Measurements from ENCODE around the gene EYA3. TPM values are rescaled to one million over a fixed set of nuclear protein-coding genes. Genes with fewer than 3 reads are reported as not detected.

EYA3 gene
- total and polyA plus RNA-seq, 2 of the 8 experiments (the other 6 are each of a cell fraction or from before 2014, with no cell fraction given): 15.0 to 33.9 TPM

GRCh38 chr1:28122183-28122582 lies 33.8 kb upstream of the EYA3 start:
- DNase-seq (ENCODE audit: low read depth in 1 of 2, low spot score in 2 of 2): no peak
- no peak overlapping the region for H3K23ac ChIP-seq (ENCODE audit: insufficient read length)
- no peak overlapping the region for H2AFZ ChIP-seq (ENCODE audit: low read length)
- no peak overlapping the region for H3K4ac ChIP-seq (replicated peaks; ENCODE audit: insufficient read length, low read depth, low read length)
- CTCF ChIA-PET (ENCODE audit: partially characterized antibody): interaction anchor here (1.2 kb wide), 1 partner anchor 8 kb away, joined by 4 read pairs; no protein-coding TSS in a partner anchor
- H3K79me2 ChIP-seq (ENCODE audit: control insufficient read depth in 1 of 2, insufficient read depth in 2 of 2, low read length in 2 of 2): no peaks in the 10 kb centered on the region
- H3K27ac ChIP-seq (ENCODE audit: low read depth, low read length): no peak overlapping the region
- H2AK5ac ChIP-seq (ENCODE audit: low read depth, low read length): no peak overlapping the region
- TF ChIP-seq POLR2A (IDR thresholded peaks at IDR 0.05; ENCODE audit: control extremely low read depth in 1 of 2, low read depth in 2 of 2, low read length in 2 of 2) (no peak), JUN (IDR thresholded peaks at IDR 0.05; ENCODE audit: low read depth, low read length) (no peak), FOSL1 (IDR thresholded peaks at IDR 0.05; ENCODE audit: insufficient read depth, low read depth, low read length) (no peak), EGR1 (IDR thresholded peaks at IDR 0.05; ENCODE audit: borderline replicate concordance, low read depth, low read length) (no peak), HDAC6 (IDR thresholded peaks at IDR 0.05; ENCODE audit: low read depth, low read length) (no peak), SUZ12 (IDR thresholded peaks at IDR 0.05; ENCODE audit: low read length) (no peak), SP4 (IDR thresholded peaks at IDR 0.05; ENCODE audit: low read length) (no peak)
- H3K23me2 ChIP-seq (ENCODE audit: low read depth, low read length): no peaks in the 10 kb centered on the region
- no peak overlapping the region for H3K18ac ChIP-seq (ENCODE audit: extremely low read depth, low read length)
- H2BK120ac ChIP-seq (replicated peaks; ENCODE audit: low read depth, low read length): no peak overlapping the region
- 88% methylated on average over 3 of the region's 3 CpGs; no CpG with 5 or more reads in 1 of the 2 experiments for WGBS, 2 experiments (ENCODE audit: extremely low coverage in 1 of 2, insufficient coverage in 1 of 2, insufficient read length in 1 of 2, insufficient replicate concordance in 2 of 2, low coverage in 1 of 2, low lambda C conversion rate in 2 of 2, missing lambda C conversion rate in 1 of 2)
- H2BK15ac ChIP-seq (ENCODE audit: low read length): no peak overlapping the region
- no peak overlapping the region for H4K5ac ChIP-seq (ENCODE audit: insufficient read length, low read depth, low read length)
- H2BK12ac ChIP-seq (ENCODE audit: low read depth, low read length): no peak overlapping the region
- H3K14ac ChIP-seq (ENCODE audit: insufficient read length): no peak overlapping the region
- no peak for FAIRE-seq
- no peaks in the 10 kb centered on the region for H4K20me1 ChIP-seq (replicated peaks in 1 of 2; ENCODE audit: control insufficient read depth in 1 of 2, insufficient read depth in 2 of 2, low read length in 2 of 2)
- no peak overlapping the region for H3K4me2 ChIP-seq (ENCODE audit: insufficient read depth in 1 of 2, low read depth in 2 of 2, low read length in 2 of 2)
- H3K56ac ChIP-seq (replicated peaks; ENCODE audit: insufficient read length, low read depth, low read length): no peak overlapping the region
- H3K36me3 ChIP-seq (ENCODE audit: control insufficient read depth in 2 of 4, insufficient read depth in 4 of 4, low read length in 3 of 4): no peaks in the 10 kb centered on the region
- no peak overlapping the region for H4K91ac ChIP-seq (replicated peaks; ENCODE audit: insufficient read length, low read length)
- H3K79me1 ChIP-seq (ENCODE audit: low read depth, low read length): no peaks in the 10 kb centered on the region
- H3K27me3 ChIP-seq (replicated peaks in 1 of 4; ENCODE audit: control insufficient read depth in 3 of 4, extremely low read depth in 1 of 4, insufficient read depth in 3 of 4, low read length in 3 of 4): no peaks in the 10 kb centered on the region
- no peak overlapping the region for H2BK20ac ChIP-seq (ENCODE audit: low read length)
- POLR2A ChIA-PET (ENCODE audit: partially characterized antibody): no interaction called here
- H3K9me3 ChIP-seq (ENCODE audit: insufficient read depth in 2 of 2, low read depth in 1 of 2, low read length in 1 of 2): no peaks in the 10 kb centered on the region
- H3K9ac ChIP-seq (replicated peaks in 1 of 4; ENCODE audit: extremely low read depth in 1 of 4, low read depth in 3 of 4, low read length in 3 of 4): no peak overlapping the region
- no peaks in the 10 kb centered on the region for H3K4me1 ChIP-seq (replicated peaks in 1 of 4; ENCODE audit: control insufficient read depth in 3 of 4, insufficient read depth in 4 of 4, low read length in 3 of 4)
- H3K4me3 ChIP-seq (ENCODE audit: extremely low read depth in 1 of 4, insufficient read depth in 2 of 4, low read depth in 3 of 4, low read length in 4 of 4): no peak overlapping the region
- H2BK5ac ChIP-seq (ENCODE audit: low read depth, low read length): no peak overlapping the region
- no peak overlapping the region for H4K8ac ChIP-seq (ENCODE audit: extremely low read depth, insufficient read depth, low read length)

Data from H1 (cell line).